A549 treated with AZD9567 at 1 μM for 4 hours (cell line): ENCODE data around the gene LOXL3. TPM values are rescaled to one million over a fixed set of nuclear protein-coding genes. Genes with fewer than 3 reads are reported as not detected.

Experiments
- total RNA-seq: library from RNA; stranded (reverse); fragments of 200-300 nt; extraction: Qiagen RNA extraction; gene quantifications from 5 replicates; pipeline ENCODE4 v1.2.3, GENCODE V29; 2022; ENCODE audit not compliant: insufficient read depth

The LOXL3 gene
- 0.22 to 8.4 TPM (median 0.42 TPM) in 5 replicates for total RNA-seq

GRCh38 chr2:74553892-74554819 lies at the start of gene LOXL3, which contains the start of gene DOK1:
Gene LOXL3, minus strand, starts transcription at chr2:74553942. Its CDS starts 1,308 bp downstream, at chr2:74552634.
Gene DOK1, plus strand, starts transcription at chr2:74554720. Its CDS starts 35 bp downstream, at chr2:74554755.

GRCh38 chr2:74529357-74530238 lies 24.1 kb downstream of the LOXL3 start, which contains the start of the genes AUP1 and HTRA2:
Gene AUP1, minus strand, starts transcription at chr2:74529706. Its CDS starts 77 bp downstream, at chr2:74529629.
Gene HTRA2, plus strand, starts transcription at chr2:74529933. Its CDS starts 74 bp downstream, at chr2:74530007.

GRCh38 chr2:74525717-74526648 lies 27.8 kb downstream of the LOXL3 start, which contains the start of gene DQX1:
Gene DQX1, minus strand, starts transcription at chr2:74526231. Its CDS starts 502 bp downstream, at chr2:74525729.

GRCh38 chr2:74514368-74515270 lies 39.1 kb downstream of the LOXL3 start, which contains the start of gene TLX2:
Gene TLX2, plus strand, starts transcription at chr2:74514450. Its CDS starts 357 bp downstream, at chr2:74514807.

GRCh38 chr2:74507145-74507925 lies 46.4 kb downstream of the LOXL3 start, which contains the start of gene PCGF1:
Gene PCGF1, minus strand, starts transcription at chr2:74507695. Its CDS starts 27 bp downstream, at chr2:74507668.

GRCh38 chr2:74499267-74499939 lies 54.3 kb downstream of the LOXL3 start, which contains the start of gene LBX2:
Gene LBX2, minus strand, starts transcription at chr2:74499603. Its CDS starts 66 bp downstream, at chr2:74499537.

GRCh38 chr2:74482801-74483674 lies 70.7 kb downstream of the LOXL3 start, which contains the start of the genes CCDC142 and TTC31:
Gene CCDC142, minus strand, starts transcription at chr2:74482998. Its CDS starts 161 bp downstream, at chr2:74482837.
Gene TTC31, plus strand, starts transcription at chr2:74483081. Its CDS starts 15 bp downstream, at chr2:74483096.

Other genes starting within 250 kb of the LOXL3 start
- gene SLC4A5, start 210.5 kb downstream of the LOXL3 start, total RNA-seq = 0.23 to 0.55 TPM (median 0.51 TPM) in 4 of 5 replicates, not detected in the other
- gene DCTN1, start 173.6 kb downstream of the LOXL3 start, total RNA-seq = 108 to 152 TPM (median 145 TPM) in 5 replicates
- gene C2orf81, start 132.3 kb downstream of the LOXL3 start, total RNA-seq = 2.9 to 5.0 TPM (median 4.2 TPM) in 5 replicates
- 81.9 to 90.0 TPM (median 89.3 TPM) in 5 replicates for gene WDR54, start 132.2 kb downstream of the LOXL3 start, total RNA-seq
- gene RTKN, start 112.0 kb downstream of the LOXL3 start, total RNA-seq = 21.5 to 26.2 TPM (median 25.1 TPM) in 5 replicates
- 28.3 to 54.8 TPM (median 52.5 TPM) in 5 replicates for gene INO80B, start 98.9 kb downstream of the LOXL3 start, total RNA-seq
- 65.3 to 86.2 TPM (median 83.5 TPM) in 5 replicates for gene WBP1, start 95.5 kb downstream of the LOXL3 start, total RNA-seq
- gene MOGS, start 88.6 kb downstream of the LOXL3 start, total RNA-seq = 39.3 to 56.5 TPM (median 54.1 TPM) in 5 replicates
- gene MRPL53, start 81.3 kb downstream of the LOXL3 start, total RNA-seq = 98.3 to 143 TPM (median 142 TPM) in 5 replicates
- 14.4 to 15.4 TPM (median 14.5 TPM) in 5 replicates for gene CCDC142, start 70.9 kb downstream of the LOXL3 start, total RNA-seq
- gene TTC31, start 70.9 kb downstream of the LOXL3 start, total RNA-seq = 12.7 to 19.4 TPM (median 18.6 TPM) in 5 replicates
- 2.7 to 3.9 TPM (median 3.2 TPM) in 4 of 5 replicates, not detected in the other for gene LBX2, start 54.3 kb downstream of the LOXL3 start, total RNA-seq
- gene PCGF1, start 46.2 kb downstream of the LOXL3 start, total RNA-seq = 34.2 to 37.9 TPM (median 35.0 TPM) in 5 replicates
- 0.28 to 0.46 TPM (median 0.37 TPM) in 4 of 5 replicates, not detected in the other for gene TLX2, start 39.5 kb downstream of the LOXL3 start, total RNA-seq
- 0.09 to 0.27 TPM (median 0.16 TPM) in 3 of 5 replicates, not detected in the others for gene DQX1, start 27.7 kb downstream of the LOXL3 start, total RNA-seq
- gene AUP1, start 24.2 kb downstream of the LOXL3 start, total RNA-seq = 174 to 251 TPM (median 241 TPM) in 5 replicates
- 35.6 to 41.1 TPM (median 39.5 TPM) in 5 replicates for gene HTRA2, start 24.0 kb downstream of the LOXL3 start, total RNA-seq
- 3.7 to 6.0 TPM (median 4.8 TPM) in 5 replicates for gene DOK1, start 778 bp upstream of the LOXL3 start, total RNA-seq
- gene M1AP, start 94.4 kb upstream of the LOXL3 start, total RNA-seq = not detected in 5 replicates
- 9.7 to 12.1 TPM (median 11.4 TPM) in 5 replicates for gene SEMA4F, start 100.3 kb upstream of the LOXL3 start, total RNA-seq